Stimulated activated naive B cell treated with anti-CD40 and anti-IgM and Interleukin-4, amounts not matched to agents 10 μg/mL and 1 μg/mL and 100 μg/mL, for 72 hours (primary cell): ENCODE results near the gene PLAC1.

Source experiments
- ATAC-seq, 2 donors: fragments of 150-1000 bp; cut with Tn5 transposase; replicated peaks; 2 replicates each; pipeline ENCODE4 v1.10.0; 2021; ENCODE audit warnings: moderate library complexity in 1 of 2
- DNase-seq: peaks from one replicate; pipeline ENCODE4 v3.0.0; 2021
- H3K27ac Mint-ChIP-seq: one replicate; pipeline ENCODE4 v1.8.0; 2022; ENCODE audit warnings: mild to moderate bottlenecking, mixed read lengths
- H3K27me3 Mint-ChIP-seq, 2 donors: one replicate each; pipeline ENCODE4 v1.8.0; 2022; ENCODE audit warnings: mixed read lengths in 2 of 2
- H3K36me3 Mint-ChIP-seq, 2 donors: one replicate each; pipeline ENCODE4 v1.8.0; 2022; ENCODE audit warnings: mixed read lengths in 2 of 2, mild to moderate bottlenecking in 1 of 2
- H3K4me1 Mint-ChIP-seq, 2 donors: one replicate each; pipeline ENCODE4 v1.8.0; 2022; ENCODE audit warnings: mixed read lengths in 2 of 2, mild to moderate bottlenecking in 1 of 2
- H3K4me3 Mint-ChIP-seq, 2 donors: one replicate each; pipeline ENCODE4 v1.8.0; 2022; ENCODE audit warnings: mild to moderate bottlenecking in 2 of 2, mixed read lengths in 2 of 2, moderate library complexity in 1 of 2
- H3K9me3 Mint-ChIP-seq, 2 donors: one replicate each; pipeline ENCODE4 v1.8.0; 2022; ENCODE audit warnings: mixed read lengths in 2 of 2, mild to moderate bottlenecking in 1 of 2

The PLAC1 gene

DNA sequence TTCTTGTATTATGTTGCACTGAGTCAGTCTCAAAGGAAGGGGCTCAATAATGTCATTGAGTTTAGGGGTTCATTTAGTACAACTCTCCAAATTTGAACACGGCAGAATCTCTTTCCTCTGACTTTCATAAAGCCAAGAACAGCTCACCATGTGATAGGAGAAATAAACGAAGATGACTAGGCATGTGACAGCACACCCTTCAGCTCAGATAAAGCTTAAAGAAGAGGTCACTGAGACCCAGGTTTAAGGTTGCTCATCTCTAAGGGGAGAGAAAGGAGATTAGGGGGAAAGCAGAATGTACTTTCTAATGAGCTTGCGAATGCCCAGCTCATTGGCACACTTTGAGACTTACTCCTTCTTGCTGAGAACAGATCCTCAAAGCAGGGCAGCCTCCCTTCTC, 89.0 kb downstream of the PLAC1 start:
- Mint-ChIP-seq H3K36me3 (no peaks in the 10 kb centered on the region), H3K27ac (no peak overlapping the region), H3K4me1 (no peaks in the 10 kb centered on the region), H3K9me3 (no peaks in the 10 kb centered on the region), H3K4me3 (no peak overlapping the region), H3K27me3 (peaks cover 0 to 10% of the 10 kb centered on the region in 2 donors)
- DNase-seq = no peak
- no peak for ATAC-seq

- Mint-ChIP-seq H3K9me3 (no peaks in the 10 kb centered on the region), H3K4me1 (no peaks in the 10 kb centered on the region), H3K36me3 (no peaks in the 10 kb centered on the region), H3K4me3 (no peak overlapping the region), H3K27ac (no peak overlapping the region), H3K27me3 (peaks cover 4 to 10% of the 10 kb centered on the region in 2 donors)
- ATAC-seq = no peak
- DNase-seq = no peak
These were observed 89.8 kb downstream of the PLAC1 start for GRCh38 chrX:134568285-134569016.

- Mint-ChIP-seq H3K36me3 (no peaks in the 10 kb centered on the region), H3K4me3 (no peak overlapping the region), H3K9me3 (no peaks in the 10 kb centered on the region), H3K27ac (no peak overlapping the region), H3K4me1 (no peaks in the 10 kb centered on the region), H3K27me3 (peaks cover 13 to 20% of the 10 kb centered on the region in 2 donors)
- DNase-seq (no peak), ATAC-seq (no peak)
These were observed 91.8 kb downstream of the PLAC1 start for GRCh38 chrX:134566506-134566905.

DNA sequence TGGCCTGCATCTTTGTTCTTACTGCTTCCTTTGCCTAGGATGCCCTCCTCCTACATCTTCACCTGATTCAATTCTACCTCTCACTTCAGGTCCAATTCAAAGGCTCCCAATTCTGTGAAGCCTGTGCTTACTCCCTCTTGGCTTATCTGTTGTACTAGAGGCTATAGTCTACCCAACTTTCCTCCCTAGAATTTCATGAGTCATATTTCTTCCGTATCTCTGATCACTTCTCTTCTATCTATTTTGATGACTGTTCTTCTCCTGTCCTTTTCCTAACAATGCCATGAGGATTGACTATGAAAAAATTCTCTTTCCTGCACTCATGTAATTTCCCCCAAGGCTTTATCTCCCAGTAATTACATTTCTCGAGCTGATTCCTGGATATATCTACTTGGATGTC, 96.3 kb downstream of the PLAC1 start:
- Mint-ChIP-seq H3K4me1 (no peaks in the 10 kb centered on the region), H3K36me3 (no peaks in the 10 kb centered on the region), H3K27me3 (peaks cover 13 to 20% of the 10 kb centered on the region in 2 donors), H3K27ac (no peak overlapping the region), H3K4me3 (no peak overlapping the region), H3K9me3 (no peaks in the 10 kb centered on the region)
- DNase-seq = no peak
- no peak for ATAC-seq

- DNase-seq = no peak
- H3K4me3 Mint-ChIP-seq = no peak overlapping the region
- H3K27ac Mint-ChIP-seq = no peak overlapping the region
- H3K4me1 Mint-ChIP-seq = no peaks in the 10 kb centered on the region
- no peak for ATAC-seq
- peaks cover 26 to 30% of the 10 kb centered on the region in 2 donors for H3K27me3 Mint-ChIP-seq
- H3K36me3 Mint-ChIP-seq = no peaks in the 10 kb centered on the region
- H3K9me3 Mint-ChIP-seq = no peaks in the 10 kb centered on the region
These were observed 100.1 kb downstream of the PLAC1 start for GRCh38 chrX:134558133-134558532.

DNA sequence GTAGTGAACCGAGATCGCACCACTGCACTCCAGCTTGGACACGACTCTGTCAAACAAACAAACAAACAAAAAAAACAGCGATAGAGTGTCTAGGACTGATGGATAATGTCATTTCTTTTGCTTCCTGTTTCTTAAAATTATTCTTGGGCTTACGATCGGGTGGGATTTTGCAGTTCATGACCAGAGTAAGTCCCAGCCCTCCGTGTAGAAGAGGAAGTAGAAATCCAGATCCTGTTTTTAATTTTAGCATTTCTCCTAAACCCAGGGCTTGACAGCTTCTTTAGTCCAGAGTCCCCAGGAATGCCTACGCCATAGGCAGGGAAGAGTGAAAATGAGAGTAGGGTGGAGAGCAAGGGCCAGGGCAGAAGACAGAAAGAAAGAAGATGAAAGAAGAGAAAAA, 104.0 kb downstream of the PLAC1 start:
- DNase-seq (no peak), ATAC-seq (no peak)
- H3K36me3 Mint-ChIP-seq = peaks cover 0 to 3% of the 10 kb centered on the region in 2 donors
- H3K9me3 Mint-ChIP-seq = no peaks in the 10 kb centered on the region
- H3K27me3 Mint-ChIP-seq = peaks cover 32 to 45% of the 10 kb centered on the region in 2 donors
- H3K27ac Mint-ChIP-seq = no peak overlapping the region
- peaks cover 11 to 13% of the 10 kb centered on the region in 2 donors for H3K4me1 Mint-ChIP-seq
- no peak overlapping the region for H3K4me3 Mint-ChIP-seq

DNA sequence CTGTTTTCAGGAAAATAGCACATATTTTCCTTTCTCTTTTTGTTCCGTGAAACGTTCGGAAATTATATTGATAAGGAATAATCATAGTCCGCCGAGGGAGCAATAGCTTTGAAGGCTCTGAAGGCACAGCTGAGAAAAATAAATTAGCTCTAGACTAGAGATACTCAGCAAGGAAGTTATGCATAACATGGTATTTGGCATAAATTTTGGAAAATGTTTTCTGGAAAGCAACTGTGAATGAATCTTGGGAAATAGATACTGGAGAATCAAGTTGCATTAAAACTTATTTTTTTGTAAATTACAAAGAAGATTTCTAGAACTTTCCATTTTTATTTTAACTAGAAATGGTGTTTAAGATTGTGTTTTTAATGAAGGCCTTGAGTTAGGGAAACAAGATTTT, 105.9 kb downstream of the PLAC1 start:
- Mint-ChIP-seq H3K4me1 (peaks cover 21 to 24% of the 10 kb centered on the region in 2 donors), H3K27me3 (peaks cover 46 to 58% of the 10 kb centered on the region in 2 donors), H3K36me3 (peaks cover 0 to 3% of the 10 kb centered on the region in 2 donors), H3K27ac (no peak overlapping the region), H3K9me3 (no peaks in the 10 kb centered on the region), H3K4me3 (no peak overlapping the region)
- ATAC-seq (no peak), DNase-seq (no peak)

- no peak for DNase-seq
- Mint-ChIP-seq H3K27me3 (peaks cover 50 to 63% of the 10 kb centered on the region in 2 donors), H3K4me3 (peak overlapping the region in 1 of 2 donors; percentile 95), H3K4me1 (peaks cover 21 to 24% of the 10 kb centered on the region in 2 donors), H3K27ac (no peak overlapping the region), H3K9me3 (no peaks in the 10 kb centered on the region), H3K36me3 (peaks cover 0 to 3% of the 10 kb centered on the region in 2 donors)
- no peak for ATAC-seq
These were observed 106.8 kb downstream of the PLAC1 start for GRCh38 chrX:134551376-134552048.

GRCh38 chrX:134548257-134549201, 109.7 kb downstream of the PLAC1 start:
- peaks cover 0 to 3% of the 10 kb centered on the region in 2 donors for H3K36me3 Mint-ChIP-seq
- ATAC-seq = no peak
- peaks cover 52 to 63% of the 10 kb centered on the region in 2 donors for H3K27me3 Mint-ChIP-seq
- H3K27ac Mint-ChIP-seq = peak overlapping the region; percentile 43
- no peaks in the 10 kb centered on the region for H3K9me3 Mint-ChIP-seq
- DNase-seq = no peak
- peak overlapping the region; percentile 81 to 95 for H3K4me3 Mint-ChIP-seq
- peaks cover 21 to 30% of the 10 kb centered on the region in 2 donors for H3K4me1 Mint-ChIP-seq

- ATAC-seq = no peak
- DNase-seq = no peak
- Mint-ChIP-seq H3K9me3 (no peaks in the 10 kb centered on the region), H3K4me3 (no peak overlapping the region), H3K27ac (no peak overlapping the region), H3K4me1 (peaks cover 26 to 36% of the 10 kb centered on the region in 2 donors), H3K27me3 (peaks cover 48 to 65% of the 10 kb centered on the region in 2 donors), H3K36me3 (peaks cover 0 to 3% of the 10 kb centered on the region in 2 donors)
These were observed 111.1 kb downstream of the PLAC1 start for GRCh38 chrX:134547047-134547679.

- Mint-ChIP-seq H3K27me3 (peaks cover 48 to 56% of the 10 kb centered on the region in 2 donors), H3K9me3 (no peaks in the 10 kb centered on the region), H3K36me3 (peaks cover 0 to 3% of the 10 kb centered on the region in 2 donors), H3K4me1 (peaks cover 26 to 36% of the 10 kb centered on the region in 2 donors), H3K27ac (no peak overlapping the region), H3K4me3 (no peak overlapping the region)
- DNase-seq (no peak), ATAC-seq (no peak)
These were observed 112.1 kb downstream of the PLAC1 start for GRCh38 chrX:134546187-134546586.

DNA sequence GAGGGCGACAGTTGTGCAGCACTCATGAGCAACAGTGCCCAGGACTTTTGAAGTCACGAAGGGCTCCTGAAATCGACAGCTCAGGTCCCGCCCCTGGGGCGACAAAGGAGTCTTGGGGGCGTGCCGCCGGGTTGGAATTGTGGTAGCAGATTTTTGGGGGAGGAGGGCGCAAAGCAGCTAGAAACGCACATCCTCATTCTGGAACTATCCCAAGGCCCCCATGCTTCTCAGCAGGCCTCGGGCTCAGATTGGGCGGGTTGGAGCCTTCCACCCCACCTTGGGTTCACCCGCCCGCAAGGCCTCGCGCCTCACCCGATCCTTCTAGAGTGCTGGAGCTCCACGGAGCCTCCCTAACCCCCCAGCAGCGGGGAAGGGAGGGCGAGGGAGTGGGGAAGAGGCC, 112.8 kb downstream of the PLAC1 start:
- peaks cover 0 to 3% of the 10 kb centered on the region in 2 donors for H3K36me3 Mint-ChIP-seq
- H3K9me3 Mint-ChIP-seq = no peaks in the 10 kb centered on the region
- no peak for DNase-seq
- ATAC-seq = no peak
- H3K4me1 Mint-ChIP-seq = peaks cover 25 to 34% of the 10 kb centered on the region in 2 donors
- no peak overlapping the region for H3K4me3 Mint-ChIP-seq
- H3K27ac Mint-ChIP-seq = no peak overlapping the region
- peaks cover 46 to 52% of the 10 kb centered on the region in 2 donors for H3K27me3 Mint-ChIP-seq

DNA sequence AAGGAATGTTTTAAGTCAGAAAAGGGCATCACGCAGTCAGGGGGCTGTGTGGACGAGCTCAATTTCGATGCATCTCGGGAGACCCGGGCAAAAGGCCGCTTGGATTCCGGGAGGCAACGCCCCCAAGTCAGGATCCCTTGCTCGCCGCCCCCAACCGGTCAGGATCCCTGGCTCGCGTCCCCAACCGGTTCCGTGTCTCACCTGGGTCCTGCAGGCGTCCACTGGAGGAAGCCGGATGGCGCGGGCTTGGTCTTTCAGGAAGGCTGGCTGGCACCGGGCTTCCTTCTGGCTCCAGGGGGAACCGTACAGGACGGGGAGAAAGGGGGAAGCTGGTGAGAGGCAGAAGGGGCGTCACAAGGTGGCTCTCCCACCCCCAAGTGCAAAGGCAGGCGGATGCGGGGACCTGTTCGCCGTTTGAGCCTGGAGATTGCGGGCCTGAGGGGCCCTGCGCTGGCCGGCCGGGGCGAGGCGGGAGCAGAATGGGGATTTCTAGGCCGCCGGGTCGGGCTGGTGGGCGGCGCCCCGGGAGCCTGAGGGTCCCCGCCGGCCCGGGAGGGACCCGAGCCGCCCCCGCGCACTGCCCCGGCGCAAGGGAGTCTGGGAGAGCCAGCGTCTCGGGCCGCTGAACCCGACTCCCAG, 113.6 kb downstream of the PLAC1 start:
- H3K9me3 Mint-ChIP-seq = no peaks in the 10 kb centered on the region
- H3K4me1 Mint-ChIP-seq = peaks cover 16 to 25% of the 10 kb centered on the region in 2 donors
- H3K36me3 Mint-ChIP-seq = no peaks in the 10 kb centered on the region
- H3K27ac Mint-ChIP-seq = no peak overlapping the region
- H3K4me3 Mint-ChIP-seq = peak overlapping the region; percentile 57 to 69
- ATAC-seq = no peak
- H3K27me3 Mint-ChIP-seq = peaks cover 38 to 44% of the 10 kb centered on the region in 2 donors
- DNase-seq = no peak
